GM08714 (cell line): ENCODE results near the gene PPP1CA.

Source experiments
- H3K4me3 ChIP-seq: fragments of 200-500 bp; sonication (Bioruptor generic); 2 replicates; pipeline ENCODE4 v1.5.1; 2014; ENCODE audit warnings: mild to moderate bottlenecking, low read length, inconsistent platforms
- ZNF274 ChIP-seq: IDR thresholded peaks from 2 replicates; pipeline ENCODE4 v1.6.1; 2012; ENCODE audit warnings: mild to moderate bottlenecking, low read depth, low read length

Gene PPP1CA

GRCh38 chr11:67437809-67438157, 36.1 kb upstream of the PPP1CA start:
- H3K4me3 ChIP-seq: peak overlapping the region; percentile 85; the same call in 1 of the 2 replicates
- no peak for TF ChIP-seq ZNF274

DNA sequence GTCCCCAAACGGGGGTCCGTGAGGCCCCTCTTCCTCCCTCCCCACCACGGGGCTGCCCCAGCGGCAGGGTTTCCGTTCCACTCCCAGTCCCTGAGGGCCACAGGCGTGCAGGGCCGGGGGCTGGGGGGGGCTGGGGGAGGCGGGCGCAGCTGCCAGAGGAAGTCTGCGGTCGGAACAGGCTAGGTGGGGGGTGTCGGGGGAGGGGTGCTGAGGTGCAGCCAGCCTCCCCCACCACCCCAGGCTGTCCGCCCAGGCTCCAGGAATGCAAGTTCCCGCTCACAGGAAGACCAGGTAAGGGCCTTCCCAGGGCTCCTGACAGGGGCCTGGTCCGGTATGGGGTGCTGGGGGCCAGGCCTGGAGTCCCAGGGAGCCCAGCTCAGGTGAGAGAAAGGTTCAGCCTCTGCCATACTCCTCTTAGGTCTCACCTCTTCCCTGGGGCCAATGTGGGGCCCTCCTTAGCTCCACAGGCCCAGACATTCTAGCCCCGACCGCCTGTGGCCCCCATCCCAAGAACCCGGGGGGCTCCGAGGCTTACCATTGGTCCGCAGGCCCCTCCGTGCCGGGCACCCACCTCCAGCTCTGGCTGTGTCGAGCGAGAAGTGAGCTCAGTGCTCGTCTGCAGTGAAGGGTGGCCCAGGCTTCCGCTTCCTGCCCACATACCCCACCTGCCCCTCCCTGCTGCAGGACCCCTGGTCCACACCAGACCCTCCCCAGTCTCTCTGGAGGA, 35.6 kb upstream of the PPP1CA start, which contains the start of gene PTPRCAP:
PTPRCAP (minus strand) TSS at position 601 of the 727 bp plus-strand sequence; CDS start at position 538, 63 bp downstream.
- no peak for TF ChIP-seq ZNF274
- H3K4me3 ChIP-seq: peak within 1 kb of the TSS; percentile 85

DNA sequence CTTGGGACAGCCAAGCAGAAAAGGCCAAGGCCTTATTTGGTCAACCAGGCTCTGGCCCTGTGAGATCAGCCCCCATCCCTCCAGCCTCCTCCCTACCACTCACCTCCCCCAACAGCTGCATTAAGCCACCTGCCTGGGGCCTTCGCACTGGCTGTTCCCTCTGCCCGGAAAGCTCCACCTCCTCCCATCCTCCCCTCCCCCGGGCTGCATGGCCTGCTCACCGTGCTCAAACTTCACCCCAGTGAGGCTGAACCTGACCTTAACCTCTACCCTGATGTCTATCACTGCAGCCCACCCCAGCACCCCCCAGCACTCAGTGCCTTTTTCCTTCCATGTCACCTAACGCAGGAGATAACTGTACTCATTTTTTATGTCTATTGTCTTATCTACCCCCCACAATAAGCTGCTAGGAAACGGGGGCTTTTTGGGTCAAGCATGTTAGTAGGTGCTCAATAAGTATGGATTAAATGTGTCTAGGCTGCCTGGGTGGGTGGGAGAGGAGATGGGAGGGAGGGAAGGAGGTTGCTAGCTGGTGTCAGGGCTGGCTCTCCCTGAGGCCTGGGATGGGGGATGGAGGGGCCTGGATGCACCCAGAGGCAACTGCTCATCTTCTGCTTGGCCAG, 34.9 kb upstream of the PPP1CA start:
- H3K4me3 ChIP-seq: peak overlapping the region; percentile 85
- no peak for TF ChIP-seq ZNF274

DNA sequence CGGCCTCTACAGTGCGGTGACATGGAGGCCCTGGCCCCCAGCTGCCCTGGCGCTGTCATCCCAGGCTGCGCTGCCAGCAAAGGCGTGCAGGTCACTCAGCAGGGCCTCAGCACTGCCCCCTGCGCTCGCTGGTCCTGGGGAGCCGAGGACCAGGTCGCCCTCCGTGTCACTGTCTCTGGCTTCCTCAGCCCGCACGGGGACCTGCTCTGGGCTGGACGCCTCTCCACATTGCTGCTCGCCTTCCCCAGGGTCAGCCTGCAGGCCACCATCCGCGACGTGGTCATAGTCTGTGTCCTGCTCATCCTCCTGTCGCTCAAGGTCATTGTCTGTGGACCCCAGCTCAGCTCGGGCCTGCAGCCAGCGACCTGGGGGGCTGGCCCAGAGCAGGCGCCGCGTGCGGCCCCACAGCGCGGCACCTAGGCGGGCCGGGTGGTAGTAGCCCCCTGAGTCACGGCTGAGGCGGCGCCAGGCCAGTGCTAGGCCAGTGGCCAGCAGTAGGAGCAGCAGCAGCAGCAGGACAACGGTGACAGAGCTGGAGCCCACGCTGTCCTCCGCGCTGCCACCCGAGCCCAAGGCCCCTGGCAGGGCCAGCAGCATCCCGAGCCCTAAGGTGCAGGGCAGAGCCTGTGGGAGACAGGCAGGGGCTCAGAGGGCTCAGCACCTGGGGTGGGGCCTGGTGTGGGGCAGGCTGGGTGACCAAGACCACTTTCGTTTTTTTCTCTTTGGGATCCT, 34.2 kb upstream of the PPP1CA start:
- TF ChIP-seq ZNF274: no peak
- peak overlapping the region; percentile 85; the same call in 1 of the 2 replicates for H3K4me3 ChIP-seq

DNA sequence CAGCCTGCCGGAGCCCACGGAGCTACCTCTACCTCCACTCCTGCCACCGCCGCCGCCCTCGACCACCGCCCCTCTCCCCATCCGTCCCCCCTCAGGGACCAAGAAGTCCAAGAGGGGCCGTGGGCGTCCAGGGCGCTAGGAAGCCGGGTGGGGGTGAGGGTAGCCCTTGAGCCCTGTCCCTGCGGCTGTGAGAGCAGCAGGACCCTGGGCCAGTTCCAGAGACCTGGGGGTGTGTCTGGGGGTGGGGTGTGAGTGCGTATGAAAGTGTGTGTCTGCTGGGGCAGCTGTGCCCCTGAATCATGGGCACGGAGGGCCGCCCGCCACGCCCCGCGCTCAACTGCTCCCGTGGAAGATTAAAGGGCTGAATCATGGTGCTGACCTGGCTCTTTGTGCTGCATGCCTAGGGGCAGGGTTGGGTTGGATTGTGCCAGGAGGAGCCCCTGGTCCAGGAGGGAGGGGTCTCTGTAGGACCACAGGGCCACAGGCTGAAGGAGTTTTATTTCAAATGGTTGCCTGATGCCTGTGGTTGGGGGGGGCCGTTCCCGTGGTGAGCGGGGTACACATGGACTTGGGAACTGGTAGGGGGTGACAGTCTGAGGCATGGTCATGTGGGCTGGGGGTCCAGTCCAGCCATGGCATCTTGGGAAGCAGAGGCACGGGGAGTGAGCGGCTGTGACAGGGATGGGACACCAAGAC, 33.5 kb upstream of the PPP1CA start:
- H3K4me3 ChIP-seq: no peak overlapping the region; the same call in 1 of the 2 replicates
- no peak for TF ChIP-seq ZNF274

DNA sequence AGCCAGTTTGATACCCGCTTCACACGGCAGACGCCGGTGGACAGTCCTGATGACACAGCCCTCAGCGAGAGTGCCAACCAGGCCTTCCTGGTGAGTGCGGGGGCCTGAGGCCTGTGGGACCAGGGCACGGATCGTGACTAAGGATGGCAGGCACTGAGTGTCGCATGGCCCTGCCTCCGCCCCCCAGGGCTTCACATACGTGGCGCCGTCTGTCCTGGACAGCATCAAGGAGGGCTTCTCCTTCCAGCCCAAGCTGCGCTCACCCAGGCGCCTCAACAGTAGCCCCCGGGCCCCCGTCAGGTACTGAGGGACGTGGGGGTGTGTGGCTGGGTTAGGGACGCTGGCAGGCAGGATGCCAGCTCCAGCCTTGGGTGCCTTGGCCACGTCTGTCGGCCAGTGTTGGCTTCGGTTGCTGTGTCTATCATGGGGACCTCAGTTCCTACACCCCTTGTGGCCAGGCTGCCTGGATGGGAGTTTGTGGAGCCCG, 32.8 kb upstream of the PPP1CA start:
- no peak for TF ChIP-seq ZNF274
- no peak overlapping the region for H3K4me3 ChIP-seq

DNA sequence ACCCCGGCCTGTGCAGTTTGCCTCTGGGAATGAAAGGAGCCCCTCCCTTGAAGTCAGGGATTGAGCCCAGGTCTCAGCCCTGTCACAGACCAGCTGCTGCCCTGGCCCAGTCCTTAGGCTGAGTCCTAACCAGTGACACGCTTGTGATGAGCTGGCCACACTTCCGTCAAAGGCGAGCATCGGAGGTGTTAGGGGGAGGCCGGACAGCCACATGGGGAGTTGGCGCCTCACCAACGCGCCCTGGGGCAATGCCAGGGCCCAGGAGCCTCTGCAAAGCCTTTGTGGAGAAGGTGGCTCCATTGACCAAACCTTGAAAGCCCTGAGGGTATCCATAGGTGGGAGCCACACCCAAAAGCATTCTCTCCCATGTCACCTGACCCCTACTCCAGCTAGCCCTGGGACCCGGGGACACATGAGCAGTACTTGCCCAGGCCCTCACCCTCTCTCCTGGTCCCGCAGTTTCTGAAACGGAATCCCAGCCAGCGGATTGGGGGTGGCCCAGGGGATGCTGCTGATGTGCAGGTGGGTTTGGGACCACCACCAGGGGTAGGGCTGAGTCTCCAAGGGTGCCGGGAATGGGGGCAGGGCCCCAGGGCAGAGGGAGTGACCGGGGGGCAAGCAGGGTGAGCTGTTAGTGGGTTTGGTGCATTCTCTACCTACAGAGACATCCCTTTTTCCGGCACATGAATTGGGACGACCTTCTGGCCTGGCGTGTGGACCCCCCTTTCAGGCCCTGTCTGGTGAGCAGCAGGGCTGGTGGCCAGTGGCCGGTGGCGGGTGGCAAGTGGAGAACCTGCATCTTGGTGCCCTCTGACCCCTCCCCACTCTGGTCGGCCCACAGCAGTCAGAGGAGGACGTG, 32.1 kb upstream of the PPP1CA start:
- TF ChIP-seq ZNF274: no peak

DNA sequence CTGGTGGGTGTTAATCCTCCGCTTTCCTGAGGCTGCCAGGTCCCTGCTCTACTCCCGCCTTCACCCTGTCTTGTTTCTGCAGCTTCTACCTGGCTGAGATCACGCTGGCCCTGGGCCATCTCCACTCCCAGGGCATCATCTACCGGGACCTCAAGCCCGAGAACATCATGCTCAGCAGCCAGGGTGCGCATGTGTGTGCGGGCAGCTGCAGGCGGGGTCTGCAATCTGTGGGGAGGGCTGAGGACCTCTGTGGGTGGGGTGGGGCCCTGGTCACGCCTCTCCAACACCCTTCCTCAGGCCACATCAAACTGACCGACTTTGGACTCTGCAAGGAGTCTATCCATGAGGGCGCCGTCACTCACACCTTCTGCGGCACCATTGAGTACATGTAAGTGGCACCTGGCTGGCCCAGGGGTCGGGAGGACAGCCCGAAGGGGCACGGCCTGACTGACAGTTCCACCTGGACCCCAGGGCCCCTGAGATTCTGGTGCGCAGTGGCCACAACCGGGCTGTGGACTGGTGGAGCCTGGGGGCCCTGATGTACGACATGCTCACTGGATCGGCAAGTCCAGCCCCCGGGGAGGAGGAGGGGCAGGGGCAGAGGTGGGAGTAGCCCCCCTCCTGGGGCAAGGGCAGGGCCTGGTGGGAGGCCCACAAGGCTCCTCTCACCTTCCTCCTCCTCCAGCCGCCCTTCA, 31.1 kb upstream of the PPP1CA start:
- no peak overlapping the region for H3K4me3 ChIP-seq
- no peak for TF ChIP-seq ZNF274

More for the DNA sequence above, 32.1 kb upstream of the PPP1CA start:
- no peak overlapping the region for H3K4me3 ChIP-seq

- H3K4me3 ChIP-seq: no peak overlapping the region
- TF ChIP-seq ZNF274: no peak
Measured at GRCh38 chr11:67431346-67432249, 29.9 kb upstream of the PPP1CA start.

DNA sequence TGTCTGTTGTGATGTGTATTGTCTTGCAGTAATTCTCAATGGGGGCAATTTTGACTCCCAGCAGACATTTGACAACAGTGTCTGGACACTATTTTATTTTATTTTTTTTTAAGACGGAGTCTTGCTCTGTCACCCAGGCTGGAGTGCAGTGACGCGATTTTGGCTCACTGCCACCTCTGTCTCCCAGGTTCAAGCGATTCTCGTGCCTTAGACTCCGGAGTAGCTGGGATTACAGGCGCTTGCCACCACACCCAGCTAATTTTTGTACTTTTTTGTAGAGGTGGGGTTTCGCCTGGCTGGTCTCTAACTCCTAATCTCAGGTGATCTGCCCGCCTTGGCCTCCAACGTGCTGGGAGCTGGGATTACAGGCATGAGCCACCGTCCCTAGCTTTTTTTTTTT, 28.1 kb upstream of the PPP1CA start:
- TF ChIP-seq ZNF274: no peak
- no peak overlapping the region; the same call in 1 of the 2 replicates for H3K4me3 ChIP-seq

GRCh38 chr11:67429038-67429668, 27.5 kb upstream of the PPP1CA start:
- H3K4me3 ChIP-seq: peak overlapping the region; percentile 93
- no peak for TF ChIP-seq ZNF274
